Measurements from ENCODE around the gene MYRF. TPM values are rescaled to one million over a fixed set of nuclear protein-coding genes. Genes with fewer than 3 reads are reported as not detected.
A peak's percentile ranks its signal among the peaks of the same experiment; 100 is the strongest.

Gene MYRF
- total and polyA plus RNA-seq, 2 of the 13 experiments (the other 11 are each of a cell fraction or from before 2014, with no cell fraction given): 10.2 to 25.9 TPM

DNA sequence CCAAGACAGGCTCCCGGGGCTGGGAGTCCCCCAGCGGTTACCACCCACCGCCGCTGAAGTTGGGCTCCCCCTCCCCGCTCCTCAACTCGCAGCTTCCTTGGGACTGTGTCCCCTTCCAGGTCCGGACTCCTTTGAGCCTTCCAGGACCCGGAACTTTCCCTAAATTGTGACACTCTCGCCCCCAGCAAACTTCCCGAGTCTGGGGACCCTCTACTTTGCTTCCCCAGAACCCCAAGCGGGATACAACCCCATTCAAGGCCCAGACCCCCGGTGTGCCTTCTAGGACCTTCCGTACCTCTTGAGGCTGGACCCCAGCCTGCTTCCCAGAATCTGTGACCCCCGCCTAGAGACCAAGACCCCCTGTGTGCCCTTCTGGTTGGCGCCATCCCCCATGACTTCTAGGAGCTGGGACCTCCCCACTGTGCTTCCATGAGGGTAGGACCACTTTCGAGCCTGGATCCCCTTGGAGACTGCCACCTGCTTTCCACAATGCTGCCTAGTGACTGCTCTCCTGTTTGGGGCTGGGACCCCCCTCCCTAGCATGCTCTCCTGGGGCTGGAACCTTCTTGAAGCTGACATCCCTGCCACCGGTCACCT is 587 bp downstream of the MYRF start (continued):
- TF ChIP-seq ZFP36L1 (CRISPR knock-in tag; IDR thresholded peaks at IDR 0.05): 0 out of 2 replicates have a peak, but pooled peaks have one; percentile 55
- TF ChIP-seq, protein P1, sequence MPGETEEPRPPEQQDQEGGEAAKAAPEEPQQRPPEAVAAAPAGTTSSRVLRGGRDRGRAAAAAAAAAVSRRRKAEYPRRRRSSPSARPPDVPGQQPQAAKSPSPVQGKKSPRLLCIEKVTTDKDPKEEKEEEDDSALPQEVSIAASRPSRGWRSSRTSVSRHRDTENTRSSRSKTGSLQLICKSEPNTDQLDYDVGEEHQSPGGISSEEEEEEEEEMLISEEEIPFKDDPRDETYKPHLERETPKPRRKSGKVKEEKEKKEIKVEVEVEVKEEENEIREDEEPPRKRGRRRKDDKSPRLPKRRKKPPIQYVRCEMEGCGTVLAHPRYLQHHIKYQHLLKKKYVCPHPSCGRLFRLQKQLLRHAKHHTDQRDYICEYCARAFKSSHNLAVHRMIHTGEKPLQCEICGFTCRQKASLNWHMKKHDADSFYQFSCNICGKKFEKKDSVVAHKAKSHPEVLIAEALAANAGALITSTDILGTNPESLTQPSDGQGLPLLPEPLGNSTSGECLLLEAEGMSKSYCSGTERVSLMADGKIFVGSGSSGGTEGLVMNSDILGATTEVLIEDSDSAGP (CRISPR knock-in tag; IDR thresholded peaks at IDR 0.05; ENCODE audit: borderline replicate concordance): 0 out of 2 replicates have a peak, but pooled peaks have one; percentile 17

DNA sequence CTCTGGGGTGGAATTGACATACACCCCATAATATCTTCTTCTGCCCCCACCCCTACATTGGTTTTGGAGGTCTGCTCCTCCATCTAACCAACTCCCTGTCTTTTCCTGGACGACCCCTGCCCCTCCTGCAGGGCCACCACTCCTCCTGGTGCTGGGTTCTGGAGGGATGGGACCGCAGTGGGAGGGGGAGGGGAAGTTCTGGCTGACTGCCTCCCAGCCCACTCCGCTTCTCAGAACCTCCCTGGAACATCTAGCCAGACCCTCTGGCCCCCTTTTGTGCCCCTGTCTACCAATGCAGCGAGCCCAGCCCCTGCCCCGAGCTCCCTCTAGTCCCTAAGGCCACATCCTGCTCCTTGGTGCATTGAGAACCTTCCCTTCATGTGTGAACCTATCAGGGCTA is 1.2 kb downstream of the MYRF start:
- Histone ChIP-seq H3K4me2 (ENCODE audit: low read depth, low read length) (peak overlapping the region; percentile 93), H3K4me3 (replicated peaks in 1 of 3; ENCODE audit: insufficient read depth in 1 of 3, low read depth in 2 of 3, low read length in 3 of 3) (peak overlapping the region; percentile 69 to 87 (median 74)), H2AFZ (ENCODE audit: low read length) (no peak overlapping the region), H3K27me3 (ENCODE audit: control insufficient read depth in 1 of 2, insufficient read depth in 2 of 2, low read length in 2 of 2) (no peaks in the 10 kb centered on the region), H3K27ac (ENCODE audit: extremely low read length, insufficient read depth, low read length) (peak overlapping the region; percentile 100), H3K36me3 (replicated peaks in 1 of 2; ENCODE audit: control insufficient read depth in 1 of 2, insufficient read depth in 2 of 2, low read length in 2 of 2) (no peaks in the 10 kb centered on the region), H3K4me1 (ENCODE audit: insufficient read depth, low read length) (peaks cover 91% of the 10 kb centered on the region), H3K9ac (ENCODE audit: insufficient read depth, low read depth, low read length) (peak overlapping the region; percentile 89), H4K20me1 (ENCODE audit: insufficient read depth, low read length) (no peaks in the 10 kb centered on the region), H3K9me3 (ENCODE audit: low read length) (no peaks in the 10 kb centered on the region), H3K79me2 (ENCODE audit: insufficient read depth, low read length) (peaks cover 57% of the 10 kb centered on the region)
- ChIA-PET CTCF (ENCODE audit: low intra/inter-chr PET ratio, low total read pairs) (interaction anchor here (3.5 to 5.4 kb wide), 2 partner anchors 16 to 23 kb away, joined by 47 to 51 read pairs; no protein-coding TSS in a partner anchor), POLR2A (interaction anchor here (1.6 kb wide), 1 partner anchor 16 kb away, joined by 8 read pairs; no protein-coding TSS in a partner anchor)
- ATAC-seq: no peak
- no peak for TF ChIP-seq NFRKB (IDR thresholded peaks at IDR 0.05)
- TF ChIP-seq, protein P2, sequence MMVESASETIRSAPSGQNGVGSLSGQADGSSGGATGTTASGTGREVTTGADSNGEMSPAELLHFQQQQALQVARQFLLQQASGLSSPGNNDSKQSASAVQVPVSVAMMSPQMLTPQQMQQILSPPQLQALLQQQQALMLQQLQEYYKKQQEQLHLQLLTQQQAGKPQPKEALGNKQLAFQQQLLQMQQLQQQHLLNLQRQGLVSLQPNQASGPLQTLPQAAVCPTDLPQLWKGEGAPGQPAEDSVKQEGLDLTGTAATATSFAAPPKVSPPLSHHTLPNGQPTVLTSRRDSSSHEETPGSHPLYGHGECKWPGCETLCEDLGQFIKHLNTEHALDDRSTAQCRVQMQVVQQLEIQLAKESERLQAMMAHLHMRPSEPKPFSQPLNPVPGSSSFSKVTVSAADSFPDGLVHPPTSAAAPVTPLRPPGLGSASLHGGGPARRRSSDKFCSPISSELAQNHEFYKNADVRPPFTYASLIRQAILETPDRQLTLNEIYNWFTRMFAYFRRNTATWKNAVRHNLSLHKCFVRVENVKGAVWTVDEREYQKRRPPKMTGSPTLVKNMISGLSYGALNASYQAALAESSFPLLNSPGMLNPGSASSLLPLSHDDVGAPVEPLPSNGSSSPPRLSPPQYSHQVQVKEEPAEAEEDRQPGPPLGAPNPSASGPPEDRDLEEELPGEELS (CRISPR knock-in tag; IDR thresholded peaks at IDR 0.05): no peak
- TF ChIP-seq SALL2 (CRISPR knock-in tag; IDR thresholded peaks at IDR 0.05): 0 out of 2 replicates have a peak, but pooled peaks have one; percentile 19
- no peak for FAIRE-seq
- in situ Hi-C loops (cut with HindIII; ENCODE audit: extremely low pct_ligation_motif_present, low pct_unique_long_range_greater_than_20kb) (no loop called here), intact Hi-C loops (cut with micrococcal nuclease; ENCODE audit: unreplicated experiment) (loop anchor here (1.0 kb wide), 1 partner anchor 23 kb away; no protein-coding TSS in a partner anchor)
- WGBS (ENCODE audit: low lambda C conversion rate): 64% methylated on average over 5 of the region's 5 CpGs
- no peak for DNase-seq (ENCODE audit: low spot score)
- no TSS peak for BruUV-seq (replicated peaks)

All from HepG2 (cell line).